Activated CD4-positive, alpha-beta T cell treated with anti-CD3 and anti-CD28 coated beads for 36 hours (primary cell): ENCODE data around the gene SH2D7. TPM values are rescaled to one million over a fixed set of nuclear protein-coding genes. Genes with fewer than 3 reads are reported as not detected.
"Not testable (repeated sequence)": the region's sequence is repeated elsewhere in the genome, so short reads cannot be mapped to it uniquely, and the experiment has no call there.

Experiments used
- ATAC-seq: fragments of 200-7000 bp; cut with Tn5 transposase; one replicate; pipeline ENCODE4 v1.10.0; 2021; ENCODE audit warnings: mild to moderate bottlenecking, moderate library complexity
- CTCF ChIA-PET: fragments of 350-600 bp; sonication (Branson Sonifier 250); formaldehyde crosslinking; loops from one replicate; lab custom pipeline; 2021; ENCODE audit warnings: antibody characterized with exemption; lab: Charles Lee
- POLR2A ChIA-PET: fragments of 350-600 bp; sonication (Branson Sonifier 250); formaldehyde crosslinking; loops from one replicate; lab custom pipeline; 2021; ENCODE audit warnings: antibody characterized with exemption, inconsistent platforms; lab: Charles Lee
- DNase-seq: peaks from one replicate; pipeline ENCODE4 v3.0.0-alpha.2; 2020
- H3K27ac Mint-ChIP-seq: one replicate; pipeline ENCODE4 v1.8.0; 2021; ENCODE audit warnings: mixed read lengths
- H3K27me3 Mint-ChIP-seq: one replicate; pipeline ENCODE4 v1.8.0; 2021; ENCODE audit warnings: mixed read lengths
- H3K36me3 Mint-ChIP-seq: one replicate; pipeline ENCODE4 v1.8.0; 2021; ENCODE audit warnings: low read depth, mixed read lengths
- H3K4me1 Mint-ChIP-seq: one replicate; pipeline ENCODE4 v1.8.0; 2021; ENCODE audit warnings: mixed read lengths
- H3K4me3 Mint-ChIP-seq: one replicate; pipeline ENCODE4 v1.8.0; 2021; ENCODE audit warnings: mild to moderate bottlenecking, moderate library complexity, mixed read lengths
- H3K9me3 Mint-ChIP-seq: one replicate; pipeline ENCODE4 v1.8.0; 2021; ENCODE audit warnings: low read depth, mixed read lengths
- intact Hi-C, 2 experiments: fragments of 100-400 bp; cut with DNase I in 1 of 2; cut with micrococcal nuclease in 1 of 2; formaldehyde crosslinking; loops; one replicate each; pipeline versions ENCODE4 v1.14.2 to v1.15.1; 2022 to 2024; cut with DNase I, micrococcal nuclease
- total RNA-seq, 2 experiments: library from RNA; stranded (reverse); gene quantifications; one replicate each; pipeline ENCODE4 v1.2.3, GENCODE V29; 2021

Gene SH2D7
- total RNA-seq, 2 experiments from 2014 or later = not detected

- CTCF ChIA-PET = interaction anchor here (0.7 to 1.8 kb wide), 5 partner anchors 9 to 128 kb away, joined by 3 to 7 read pairs (median 3); partner anchors contain the start of gene IDH3A
- no peak for DNase-seq
- no peak overlapping the region for H3K27ac Mint-ChIP-seq
- intact Hi-C loops = no loop called here
- H3K4me3 Mint-ChIP-seq = no peak overlapping the region
- no peaks in the 10 kb centered on the region for H3K27me3 Mint-ChIP-seq
- H3K9me3 Mint-ChIP-seq = no peaks in the 10 kb centered on the region
- H3K4me1 Mint-ChIP-seq = no peaks in the 10 kb centered on the region
- H3K36me3 Mint-ChIP-seq = no peaks in the 10 kb centered on the region
- no peak for ATAC-seq
- POLR2A ChIA-PET = no interaction called here
These were observed 47.2 kb downstream of the SH2D7 start for GRCh38 chr15:78139578-78139977.

GRCh38 chr15:78140292-78140691 is 47.9 kb downstream of the SH2D7 start:
- H3K9me3 Mint-ChIP-seq = no peaks in the 10 kb centered on the region
- ChIA-PET POLR2A (no interaction called here), CTCF (interaction anchor here (1.8 kb wide), 1 partner anchor 10 kb away, joined by 5 read pairs; no protein-coding TSS in a partner anchor)
- ATAC-seq (no peak), DNase-seq (no peak)
- H3K36me3 Mint-ChIP-seq = no peaks in the 10 kb centered on the region
- no peaks in the 10 kb centered on the region for H3K27me3 Mint-ChIP-seq
- no peak overlapping the region for H3K4me3 Mint-ChIP-seq
- H3K27ac Mint-ChIP-seq = no peak overlapping the region
- H3K4me1 Mint-ChIP-seq = no peaks in the 10 kb centered on the region
- intact Hi-C loops = no loop called here

GRCh38 chr15:78142332-78142731 is 50.0 kb downstream of the SH2D7 start:
- POLR2A ChIA-PET = no interaction called here
- H3K36me3 Mint-ChIP-seq = no peaks in the 10 kb centered on the region
- ATAC-seq (no peak), DNase-seq (no peak)
- H3K4me3 Mint-ChIP-seq = no peak overlapping the region
- no peak overlapping the region for H3K27ac Mint-ChIP-seq
- intact Hi-C loops = no loop called here
- no peaks in the 10 kb centered on the region for H3K9me3 Mint-ChIP-seq
- no peaks in the 10 kb centered on the region for H3K27me3 Mint-ChIP-seq
- CTCF ChIA-PET = no interaction called here
- peaks cover 4% of the 10 kb centered on the region for H3K4me1 Mint-ChIP-seq

GRCh38 chr15:78146425-78147154 is 54.2 kb downstream of the SH2D7 start:
- no peak for ATAC-seq
- no peak for DNase-seq
- no peak overlapping the region for H3K4me3 Mint-ChIP-seq
- ChIA-PET CTCF (interaction anchor here (1.1 to 2.9 kb wide), 3 partner anchors 9 to 93 kb away, joined by 3 to 12 read pairs (median 3); no protein-coding TSS in a partner anchor), POLR2A (no interaction called here)
- no peak overlapping the region for H3K27ac Mint-ChIP-seq
- peaks cover 31% of the 10 kb centered on the region for H3K4me1 Mint-ChIP-seq
- H3K36me3 Mint-ChIP-seq = peaks cover 9% of the 10 kb centered on the region
- H3K27me3 Mint-ChIP-seq = no peaks in the 10 kb centered on the region
- intact Hi-C loops = loop anchor here in 1 of 2 experiments (5.0 kb wide), 1 partner anchor 726 kb away; the partner anchor contains the start of gene MORF4L1
- H3K9me3 Mint-ChIP-seq = no peaks in the 10 kb centered on the region

- CTCF ChIA-PET = interaction anchor here (0.6 to 2.9 kb wide), 3 partner anchors 10 to 1056 kb away, joined by 3 to 12 read pairs (median 3); no protein-coding TSS in a partner anchor
- Mint-ChIP-seq H3K27ac (peak overlapping the region; percentile 33), H3K4me1 (peaks cover 32% of the 10 kb centered on the region), H3K9me3 (no peaks in the 10 kb centered on the region), H3K27me3 (no peaks in the 10 kb centered on the region), H3K4me3 (no peak overlapping the region), H3K36me3 (peaks cover 11% of the 10 kb centered on the region)
- no peak for ATAC-seq
- POLR2A ChIA-PET = interaction anchor here (2.5 kb wide), 1 partner anchor 17 kb away, joined by 11 read pairs; the partner anchor contains the start of gene CIB2
- intact Hi-C loops = loop anchor here in 1 of 2 experiments (5.0 kb wide), 1 partner anchor 725 kb away; the partner anchor contains the start of gene MORF4L1
- no peak for DNase-seq
These were observed 55.2 kb downstream of the SH2D7 start for GRCh38 chr15:78147566-78147965.

GRCh38 chr15:78148392-78149067 is 56.2 kb downstream of the SH2D7 start:
- intact Hi-C loops = loop anchor here (1.0 to 5.0 kb wide), 10 partner anchors 14 to 724 kb away; partner anchors contain the start of genes CIB2 (in 2 of the 2), HYKK (in 1 of the 2), IREB2 (in 1 of the 2) and MORF4L1 (in 1 of the 2)
- H3K36me3 Mint-ChIP-seq = peaks cover 17% of the 10 kb centered on the region
- peaks cover 41% of the 10 kb centered on the region for H3K4me1 Mint-ChIP-seq
- H3K27me3 Mint-ChIP-seq = no peaks in the 10 kb centered on the region
- CTCF ChIA-PET = interaction anchor here (0.6 to 2.9 kb wide), 6 partner anchors 9 to 1119 kb away, joined by 3 to 12 read pairs (median 4); partner anchors contain the start of gene SKIC8
- DNase-seq = no peak
- POLR2A ChIA-PET = interaction anchor here (0.6 to 2.5 kb wide), 5 partner anchors 10 to 98 kb away, joined by 3 to 12 read pairs (median 7); partner anchors contain the start of gene CIB2
- peak overlapping the region; percentile 95 for H3K4me3 Mint-ChIP-seq
- peak overlapping the region; percentile 96 for H3K27ac Mint-ChIP-seq
- peak; percentile 17 for ATAC-seq
- H3K9me3 Mint-ChIP-seq = no peaks in the 10 kb centered on the region

GRCh38 chr15:78149068-78149804 is 56.9 kb downstream of the SH2D7 start, which contains the start of gene IDH3A:
Gene IDH3A (plus strand): TSS chr15:78149362. CDS start chr15:78149404, 42 bp downstream.
- CTCF ChIA-PET = interaction anchor here (1.0 to 2.9 kb wide), 6 partner anchors 10 to 151 kb away, joined by 3 to 12 read pairs (median 4); partner anchors contain the start of gene SKIC8
- POLR2A ChIA-PET = interaction anchor here (0.6 to 2.5 kb wide), 6 partner anchors 11 to 99 kb away, joined by 3 to 12 read pairs (median 7); partner anchors contain the start of gene CIB2
- peak within 1 kb of the TSS; percentile 96 for H3K27ac Mint-ChIP-seq
- H3K4me1 Mint-ChIP-seq = peaks cover 41% of the 10 kb centered on the region
- no peaks in the 10 kb centered on the region for H3K27me3 Mint-ChIP-seq
- peak; percentile 100 for DNase-seq
- H3K4me3 Mint-ChIP-seq = peak within 1 kb of the TSS; percentile 95
- no peaks in the 10 kb centered on the region for H3K9me3 Mint-ChIP-seq
- H3K36me3 Mint-ChIP-seq = peaks cover 17% of the 10 kb centered on the region
- ATAC-seq = peak; percentile 94
- intact Hi-C loops = loop anchor here (1.0 to 5.0 kb wide), 10 partner anchors 13 to 723 kb away; partner anchors contain the start of genes CIB2 (in 2 of the 2), HYKK (in 1 of the 2), IREB2 (in 1 of the 2) and MORF4L1 (in 1 of the 2)

GRCh38 chr15:78149805-78150751 is 57.7 kb downstream of the SH2D7 start:
- ChIA-PET CTCF (interaction anchor here (0.8 to 2.9 kb wide), 5 partner anchors 19 to 91 kb away, joined by 3 to 12 read pairs (median 4); no protein-coding TSS in a partner anchor), POLR2A (interaction anchor here (1.6 to 2.5 kb wide), 2 partner anchors 17 to 19 kb away, joined by 5 to 11 read pairs; partner anchors contain the start of gene CIB2)
- peak overlapping the region; percentile 95 for H3K4me3 Mint-ChIP-seq
- no peak for DNase-seq
- H3K27ac Mint-ChIP-seq = peak overlapping the region; percentile 70
- H3K4me1 Mint-ChIP-seq = peaks cover 43% of the 10 kb centered on the region
- H3K27me3 Mint-ChIP-seq = no peaks in the 10 kb centered on the region
- peaks cover 17% of the 10 kb centered on the region for H3K36me3 Mint-ChIP-seq
- intact Hi-C loops = loop anchor here (1.0 to 5.0 kb wide), 10 partner anchors 12 to 722 kb away; partner anchors contain the start of genes CIB2 (in 2 of the 2), HYKK (in 1 of the 2), IREB2 (in 1 of the 2) and MORF4L1 (in 1 of the 2)
- H3K9me3 Mint-ChIP-seq = no peaks in the 10 kb centered on the region
- no peak for ATAC-seq

- H3K27me3 Mint-ChIP-seq, H3K9me3 Mint-ChIP-seq, intact Hi-C loops: not testable (repeated sequence)
- Mint-ChIP-seq H3K27ac (peak overlapping the region; percentile 39), H3K4me3 (peak overlapping the region; percentile 95), H3K36me3 (peaks cover 20% of the 10 kb centered on the region), H3K4me1 (peaks cover 43% of the 10 kb centered on the region)
- CTCF ChIA-PET = interaction anchor here (1.0 kb wide), 1 partner anchor 83 kb away, joined by 4 read pairs; no protein-coding TSS in a partner anchor
- peak; percentile 41 for DNase-seq
- POLR2A ChIA-PET = interaction anchor here (1.6 kb wide), 1 partner anchor 16 kb away, joined by 5 read pairs; no protein-coding TSS in a partner anchor
- ATAC-seq = peak; percentile 12
These were observed 58.7 kb downstream of the SH2D7 start for GRCh38 chr15:78151075-78151474.
